ENCODE measurements around the gene MUC5B.

The MUC5B gene

GRCh38 chr11:1271927-1272326 lies 49.1 kb downstream of the MUC5B start:
- no peak for DNase-seq (ENCODE audit: low spot score)
- no peak for TF ChIP-seq CTCF (IDR thresholded peaks at IDR 0.05; ENCODE audit: borderline replicate concordance, control extremely low read depth, extremely low read depth, insufficient read depth, missing control alignments)
- in situ Hi-C loops (cut with MboI; ENCODE audit: low sequenced_read_pairs, unreplicated experiment) = no loop called here

- in situ Hi-C loops (cut with MboI; ENCODE audit: low sequenced_read_pairs, unreplicated experiment) = no loop called here
- no peak for TF ChIP-seq CTCF (IDR thresholded peaks at IDR 0.05; ENCODE audit: borderline replicate concordance, control extremely low read depth, extremely low read depth, insufficient read depth, missing control alignments)
- no peak for DNase-seq (ENCODE audit: low spot score)
Observed at GRCh38 chr11:1272531-1272930, 49.7 kb downstream of the MUC5B start.

GRCh38 chr11:1274501-1274900 lies 51.6 kb downstream of the MUC5B start:
- in situ Hi-C loops (cut with MboI; ENCODE audit: low sequenced_read_pairs, unreplicated experiment) = no loop called here
- no peak for DNase-seq (ENCODE audit: low spot score)
- no peak for TF ChIP-seq CTCF (IDR thresholded peaks at IDR 0.05; ENCODE audit: borderline replicate concordance, control extremely low read depth, extremely low read depth, insufficient read depth, missing control alignments)

DNA sequence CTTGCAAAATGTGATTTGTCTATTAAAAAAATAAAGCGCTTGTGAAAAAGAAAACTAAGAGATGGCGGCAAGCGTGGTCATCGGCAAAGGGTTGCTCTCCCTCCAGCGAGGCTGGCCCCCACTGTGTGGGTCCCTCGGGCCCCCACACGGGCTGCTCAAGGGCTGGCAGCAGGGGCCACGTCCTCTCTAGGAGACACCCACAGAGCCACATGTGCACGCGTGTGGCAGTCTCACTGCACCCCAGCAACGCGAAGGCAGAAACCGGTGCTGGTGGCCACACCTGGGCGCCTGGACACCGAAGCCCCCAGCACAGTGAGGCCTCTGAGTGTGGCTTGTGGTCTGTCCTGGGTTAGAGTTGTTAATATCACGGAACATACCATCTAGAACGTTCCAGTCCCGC lies 52.2 kb downstream of the MUC5B start:
- no peak for DNase-seq (ENCODE audit: low spot score)
- no peak for TF ChIP-seq CTCF (IDR thresholded peaks at IDR 0.05; ENCODE audit: borderline replicate concordance, control extremely low read depth, extremely low read depth, insufficient read depth, missing control alignments)
- in situ Hi-C loops (cut with MboI; ENCODE audit: low sequenced_read_pairs, unreplicated experiment) = no loop called here

DNA sequence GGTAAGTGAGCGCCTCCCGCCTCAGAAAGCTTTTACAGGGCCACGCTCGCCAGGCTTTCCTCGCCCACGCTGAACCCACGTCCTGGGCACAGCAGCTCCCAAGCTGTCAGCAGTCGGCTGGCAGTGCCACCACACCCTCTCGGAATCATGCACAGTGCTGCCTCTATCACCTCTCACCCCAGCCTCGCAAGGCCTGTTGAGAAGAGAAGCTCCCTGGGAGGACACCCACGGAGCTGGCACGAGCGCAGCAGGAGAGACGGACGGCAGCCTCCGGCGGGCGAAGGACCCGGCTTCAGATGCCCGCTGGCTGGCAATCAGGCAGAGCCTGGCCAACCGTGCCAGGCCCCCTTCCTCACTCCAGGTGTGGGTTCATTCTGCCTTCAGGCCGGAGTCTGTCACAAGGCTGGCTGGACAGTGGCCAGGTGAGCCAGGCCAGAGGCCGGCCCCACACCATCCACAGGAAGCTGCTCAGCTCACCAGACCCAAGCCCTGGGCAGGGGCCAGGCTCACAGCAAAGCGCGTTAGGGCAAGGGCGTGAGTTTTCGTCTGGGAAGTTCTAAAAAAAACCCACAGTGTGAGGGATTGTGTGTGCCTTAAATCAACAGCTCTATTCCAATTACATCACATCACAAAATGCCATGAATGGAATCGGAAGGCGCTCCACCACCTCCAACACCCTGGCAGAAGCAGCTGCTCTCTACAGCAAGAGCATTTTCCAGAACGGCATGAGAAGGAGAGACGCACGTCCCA lies 53.4 kb downstream of the MUC5B start:
- no peak for TF ChIP-seq CTCF (IDR thresholded peaks at IDR 0.05; ENCODE audit: borderline replicate concordance, control extremely low read depth, extremely low read depth, insufficient read depth, missing control alignments)
- in situ Hi-C loops (cut with MboI; ENCODE audit: low sequenced_read_pairs, unreplicated experiment) = no loop called here
- no peak for DNase-seq (ENCODE audit: low spot score)

GRCh38 chr11:1276866-1277615 lies 54.2 kb downstream of the MUC5B start:
- no peak for DNase-seq (ENCODE audit: low spot score)
- in situ Hi-C loops (cut with MboI; ENCODE audit: low sequenced_read_pairs, unreplicated experiment) = no loop called here
- TF ChIP-seq CTCF (IDR thresholded peaks at IDR 0.05; ENCODE audit: borderline replicate concordance, control extremely low read depth, extremely low read depth, insufficient read depth, missing control alignments) = no peak

Data from GM13976 (cell line).